HuH-7.5 (cell line): ENCODE measurements around the gene P2RY6.

Source experiments
- DNase-seq: peaks from one replicate; pipeline ENCODE4 v3.0.0; 2011; ENCODE audit warnings: low spot score

Gene P2RY6

DNA sequence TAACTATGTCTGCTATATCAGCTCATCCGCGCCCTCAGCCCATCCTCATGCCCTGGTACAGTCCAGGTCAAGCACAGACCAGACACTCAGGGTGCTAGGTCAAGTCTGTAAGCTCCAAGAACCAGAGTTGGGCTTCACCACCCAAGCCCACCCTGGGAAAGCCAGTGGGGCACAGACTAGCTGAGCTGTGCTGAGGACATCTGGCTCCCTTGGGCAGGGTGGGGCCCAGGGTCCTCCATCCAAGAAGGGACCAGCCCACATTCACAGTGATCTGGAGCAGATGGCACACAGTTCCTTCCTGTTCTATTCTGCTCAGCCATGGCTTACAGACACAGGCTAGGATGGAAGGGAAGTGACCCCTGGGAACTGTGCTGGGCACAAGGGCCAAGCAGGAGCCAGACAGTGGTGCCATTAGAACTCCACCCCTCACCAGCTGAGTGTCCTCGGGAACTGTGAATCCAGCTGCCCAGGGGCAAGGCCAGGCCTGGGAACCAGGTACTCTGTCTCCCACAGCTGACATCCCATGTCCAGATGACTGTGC lies 9.1 kb downstream of the P2RY6 start:
- no peak for DNase-seq

DNA sequence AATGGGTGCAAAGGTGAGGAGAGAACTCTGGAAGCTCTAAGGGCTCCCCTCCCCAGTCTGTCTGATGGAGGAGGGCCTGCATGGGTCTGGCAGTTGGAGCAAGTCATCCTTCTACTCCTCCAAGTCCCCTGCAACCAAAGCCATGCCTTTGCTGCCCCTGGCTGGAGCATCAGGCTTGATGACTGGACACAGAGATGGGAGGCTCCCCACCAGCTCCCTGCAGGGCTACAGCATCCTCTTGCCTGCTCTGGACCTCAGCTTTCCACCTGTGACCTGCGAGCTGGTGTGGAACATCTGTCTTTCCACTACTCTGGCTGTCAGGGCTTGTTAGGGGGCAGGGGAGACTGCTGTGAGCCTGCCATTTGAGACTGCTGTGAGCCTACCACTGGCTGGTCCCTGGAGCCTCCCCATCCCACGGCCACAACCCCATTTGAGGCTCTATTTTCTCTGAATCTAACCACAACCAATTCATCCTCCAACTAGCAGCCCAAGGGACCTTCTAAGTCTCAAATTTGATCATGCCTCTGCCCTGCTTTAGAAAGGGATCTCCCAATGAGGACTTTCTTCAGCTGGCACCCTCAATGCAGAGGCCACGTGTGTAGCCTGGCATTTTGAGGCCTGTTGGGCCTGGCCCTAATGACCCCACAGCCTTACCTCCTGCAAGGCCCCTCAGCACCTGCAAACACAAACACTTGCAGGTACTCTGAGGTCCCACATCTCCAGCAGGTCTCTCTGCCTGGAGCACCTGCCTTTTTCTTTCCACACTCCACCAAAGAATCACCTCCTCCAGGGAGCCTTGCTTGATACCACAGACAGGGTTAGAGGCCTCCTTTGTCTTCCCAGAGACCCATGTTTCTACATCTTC lies 9.9 kb downstream of the P2RY6 start:
- DNase-seq: no peak

DNA sequence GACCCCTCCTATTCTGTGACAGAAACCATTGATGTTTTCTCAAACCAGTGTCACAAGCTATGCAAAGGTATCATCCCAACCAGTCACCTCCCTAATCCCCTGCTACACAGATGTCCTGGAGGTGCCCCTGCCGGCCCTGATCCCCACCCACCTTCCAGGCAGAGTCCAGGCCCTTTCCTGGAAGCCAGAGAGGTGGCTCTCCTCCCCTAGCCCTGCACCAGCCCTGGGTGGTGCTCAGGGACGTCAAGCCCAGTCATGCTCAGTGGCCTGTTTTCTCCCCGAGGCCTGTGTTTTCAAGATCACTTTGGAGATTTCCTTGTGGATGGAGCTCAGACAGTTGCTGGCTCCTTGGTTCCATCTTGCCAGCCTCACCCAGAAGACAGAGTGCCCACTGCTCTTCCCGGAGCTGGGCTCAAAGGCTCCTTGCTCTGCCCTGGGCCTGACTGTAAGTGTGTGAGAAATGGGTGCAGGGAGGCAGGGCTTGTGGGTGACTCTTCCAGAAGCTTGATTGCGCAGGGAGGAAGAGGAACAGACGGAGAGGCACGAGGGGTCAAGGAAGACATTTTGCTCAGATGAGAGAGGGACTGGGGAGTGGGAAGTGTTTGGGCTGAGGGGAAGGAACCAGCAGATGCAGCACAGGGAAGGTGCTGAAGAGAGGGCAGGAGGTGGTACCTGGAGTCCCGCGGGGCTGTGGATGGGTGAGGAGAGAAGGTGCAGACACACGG lies 11.3 kb downstream of the P2RY6 start:
- DNase-seq: no peak

DNA sequence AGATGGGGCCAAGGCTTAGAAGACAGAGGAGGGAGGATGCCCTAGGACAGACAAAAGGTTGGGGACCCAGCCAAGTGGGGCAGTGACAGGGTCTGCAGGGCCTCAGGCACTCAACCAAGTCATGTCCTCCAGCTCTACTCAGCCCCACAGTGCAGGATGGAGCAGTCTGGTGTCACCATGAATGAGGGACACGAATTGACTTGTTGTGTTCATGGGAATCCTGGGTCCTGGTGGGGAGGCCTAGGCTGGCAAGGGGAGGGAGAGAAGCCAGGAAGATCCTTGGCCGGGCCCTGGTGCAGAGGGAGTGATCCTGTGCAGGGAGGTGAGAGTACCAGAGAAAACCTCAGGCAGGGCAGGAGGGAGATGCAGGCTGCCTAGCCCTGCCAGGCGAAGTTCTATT lies 12.0 kb downstream of the P2RY6 start:
- DNase-seq: no peak

DNA sequence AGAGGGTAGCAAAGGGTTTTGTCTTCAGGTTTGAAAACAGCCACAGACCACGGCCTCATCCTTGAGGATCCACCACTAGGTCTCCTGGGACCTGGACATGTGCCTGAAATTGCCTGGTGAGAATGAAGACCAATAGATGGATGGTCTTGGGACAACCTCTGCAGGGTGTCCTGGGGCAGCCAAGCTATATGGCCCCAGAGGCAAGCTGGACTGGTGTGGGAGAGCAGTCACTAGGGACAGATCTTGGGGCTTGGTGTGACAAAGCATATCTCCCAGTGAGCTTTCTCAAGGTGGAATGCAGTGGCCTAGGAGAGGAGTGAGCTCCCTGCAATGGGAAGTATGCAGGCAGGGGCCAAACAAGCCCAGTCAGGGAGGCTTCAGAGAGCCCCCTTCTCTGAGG lies 13.6 kb downstream of the P2RY6 start:
- no peak for DNase-seq

DNA sequence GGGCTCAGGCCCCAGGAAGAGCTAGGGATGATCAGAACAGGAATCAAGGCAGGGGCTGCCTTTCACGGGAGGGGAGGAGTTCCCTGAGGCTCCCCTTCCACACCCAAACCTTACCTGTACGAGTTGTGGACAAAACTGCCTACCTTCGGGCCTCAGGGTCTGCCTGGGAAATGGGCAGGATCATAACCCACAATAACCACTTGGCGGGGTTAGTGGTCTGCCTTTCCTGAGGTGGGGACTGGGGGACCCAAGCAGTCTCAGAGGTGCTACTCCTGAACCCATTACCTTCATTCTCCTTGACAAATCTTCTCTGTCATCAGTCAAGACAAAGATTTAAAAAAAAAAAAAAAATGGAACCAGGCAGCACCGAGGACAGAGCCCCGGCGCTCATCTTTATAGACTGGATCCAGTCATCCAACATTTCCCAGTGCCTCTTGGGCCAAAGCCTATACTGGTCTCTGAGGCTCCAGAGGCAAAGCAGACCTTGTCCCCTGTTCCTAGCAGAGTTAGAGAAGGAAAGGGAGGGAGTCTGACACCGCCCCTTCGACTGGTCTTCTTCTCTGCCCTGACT lies 14.2 kb downstream of the P2RY6 start:
- no peak for DNase-seq

DNA sequence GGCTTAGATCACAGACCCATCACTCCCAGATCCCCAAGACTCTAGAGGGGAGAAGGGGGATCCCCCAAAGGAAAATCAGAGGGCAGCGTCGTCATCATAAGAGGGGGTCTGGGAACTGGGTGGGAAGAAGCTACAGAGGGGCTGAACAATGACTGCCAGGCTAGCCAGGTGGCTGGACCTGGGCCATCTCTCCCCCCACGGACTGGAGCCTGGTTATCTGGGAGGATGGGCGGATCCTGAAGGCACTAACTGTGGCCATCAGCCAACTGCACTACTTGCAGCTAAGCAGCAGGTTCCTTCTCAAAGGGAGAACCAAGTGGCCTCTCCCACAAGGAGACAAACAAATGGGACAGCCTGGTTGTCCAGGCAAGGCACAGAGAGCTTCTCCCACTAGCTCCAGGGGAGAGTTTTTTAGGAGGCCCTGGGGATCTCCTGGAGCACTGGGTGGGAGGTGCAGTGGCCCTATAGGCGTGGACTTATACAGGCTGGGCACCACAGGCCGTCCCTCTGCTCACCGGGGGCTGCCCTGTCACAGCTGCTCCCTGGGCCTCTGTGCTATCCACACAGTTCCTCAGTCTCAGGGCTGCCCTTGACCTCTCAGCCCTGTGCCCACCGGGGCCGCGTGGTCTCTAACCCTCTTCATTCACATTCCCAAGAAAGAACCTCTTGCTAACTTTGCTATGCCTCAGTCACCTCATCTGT lies 15.4 kb downstream of the P2RY6 start:
- DNase-seq: no peak

DNA sequence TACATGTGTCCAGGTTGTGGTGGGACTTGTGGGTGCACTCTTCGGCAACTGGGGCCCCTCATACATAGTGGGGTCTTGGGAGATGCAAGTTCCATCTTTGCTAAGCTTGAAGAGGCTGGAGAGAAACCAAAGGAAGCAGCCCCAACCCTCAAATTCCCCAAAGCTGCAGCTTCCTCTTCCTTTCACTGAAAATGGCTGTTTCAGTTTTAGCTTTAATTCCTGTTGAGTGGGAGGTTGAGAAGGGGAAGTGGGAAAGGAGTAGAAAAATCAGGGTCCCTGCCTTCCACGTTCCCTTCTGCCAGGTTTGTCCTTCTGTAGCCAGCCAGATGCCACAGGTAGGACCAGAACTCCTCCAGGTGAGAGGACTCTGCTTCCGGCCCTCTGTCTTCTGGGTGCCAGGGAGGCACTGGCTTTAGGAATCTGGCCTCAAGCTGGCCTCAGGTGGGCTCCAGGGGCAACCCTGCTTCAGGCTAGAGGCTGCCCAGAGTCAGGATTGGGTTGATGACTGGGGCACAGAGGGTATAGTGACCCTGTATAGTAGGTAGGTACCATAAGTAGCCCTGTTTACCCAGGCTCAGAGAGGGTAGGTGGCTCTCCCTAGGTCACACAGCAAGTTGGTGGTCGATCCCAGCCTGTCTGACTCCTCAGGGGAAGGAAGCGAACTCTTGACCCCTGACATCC lies 16.2 kb downstream of the P2RY6 start:
- DNase-seq: no peak

DNA sequence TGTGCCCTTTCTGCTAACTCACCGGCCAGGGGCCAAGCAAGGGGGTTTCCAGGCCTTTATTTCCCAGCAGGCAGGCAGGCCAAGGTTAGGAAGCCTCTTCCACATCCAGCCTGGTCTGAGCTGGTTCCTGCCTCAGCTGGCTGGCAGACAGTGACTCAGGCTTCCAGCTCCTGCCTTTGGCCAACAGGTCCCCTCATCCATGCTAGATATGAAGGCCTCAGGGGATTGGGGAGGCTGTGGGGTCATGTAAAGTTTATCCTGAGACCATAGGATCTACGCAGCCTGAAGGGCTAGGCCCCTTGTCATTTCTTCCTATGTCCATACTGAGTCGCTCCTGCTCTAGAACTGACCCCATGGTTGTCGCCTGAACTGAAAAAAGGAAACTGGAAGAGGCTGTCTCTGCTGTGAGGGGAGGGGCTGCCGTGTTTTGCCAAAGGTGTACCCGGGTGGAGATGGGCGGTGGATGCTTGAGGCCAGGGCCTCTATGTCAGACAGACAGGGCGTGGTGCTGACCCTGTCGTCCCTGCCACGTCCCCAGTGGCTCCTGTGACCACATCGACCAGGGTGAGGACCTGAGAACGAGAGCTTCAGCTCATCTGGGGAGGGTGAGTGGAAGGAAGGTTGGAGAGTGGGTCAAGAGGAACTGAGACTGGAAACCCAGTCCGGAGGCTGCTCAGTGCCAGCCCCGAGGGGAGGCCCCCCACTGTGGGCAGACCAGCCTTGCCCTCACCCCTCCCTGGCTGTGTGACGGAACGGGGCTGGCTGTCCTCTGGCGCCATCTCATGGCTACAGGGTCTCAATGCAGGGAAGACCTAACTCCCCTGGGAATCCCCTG lies 17.0 kb downstream of the P2RY6 start:
- DNase-seq: peak; percentile 82

DNA sequence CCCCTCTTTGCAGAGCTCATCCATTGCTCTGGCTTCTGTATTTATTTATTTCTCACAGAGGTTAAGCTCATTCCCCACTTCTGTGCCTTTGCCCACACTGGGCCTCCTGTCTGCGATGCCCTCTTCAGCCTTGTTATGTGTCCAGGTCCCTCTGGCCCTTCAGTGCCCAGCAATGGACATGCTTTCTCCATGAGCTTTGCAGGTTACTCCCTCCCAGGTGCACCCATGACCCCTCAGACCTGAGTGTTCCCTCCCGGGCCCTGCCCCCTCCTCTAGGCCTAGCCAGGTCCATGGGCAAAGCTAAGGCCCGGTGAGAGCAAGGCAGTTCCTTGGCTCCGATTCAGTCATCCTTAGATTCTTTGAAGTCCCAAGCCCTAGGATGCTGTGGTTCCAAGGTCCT lies 18.4 kb downstream of the P2RY6 start:
- DNase-seq: no peak

DNA sequence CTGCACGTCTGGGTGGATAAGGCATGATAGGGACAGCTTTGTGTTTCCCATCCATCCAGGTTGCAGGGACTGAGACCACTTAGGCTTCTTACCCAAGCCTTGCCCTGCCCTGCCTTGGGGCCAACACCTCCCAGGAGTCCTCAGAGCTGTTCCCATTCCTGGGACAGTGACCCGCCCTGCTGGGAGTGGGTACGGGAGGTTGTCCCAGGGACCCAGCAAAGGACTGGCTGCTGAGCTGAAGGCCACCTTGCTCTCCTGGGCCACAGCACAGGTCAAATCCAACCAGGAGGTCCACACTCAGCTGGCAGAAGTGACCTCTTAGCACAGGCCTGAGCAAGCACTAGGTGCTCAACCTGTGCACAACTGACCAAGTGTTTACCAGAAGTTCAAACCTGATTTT lies 19.1 kb downstream of the P2RY6 start:
- DNase-seq: no peak

DNA sequence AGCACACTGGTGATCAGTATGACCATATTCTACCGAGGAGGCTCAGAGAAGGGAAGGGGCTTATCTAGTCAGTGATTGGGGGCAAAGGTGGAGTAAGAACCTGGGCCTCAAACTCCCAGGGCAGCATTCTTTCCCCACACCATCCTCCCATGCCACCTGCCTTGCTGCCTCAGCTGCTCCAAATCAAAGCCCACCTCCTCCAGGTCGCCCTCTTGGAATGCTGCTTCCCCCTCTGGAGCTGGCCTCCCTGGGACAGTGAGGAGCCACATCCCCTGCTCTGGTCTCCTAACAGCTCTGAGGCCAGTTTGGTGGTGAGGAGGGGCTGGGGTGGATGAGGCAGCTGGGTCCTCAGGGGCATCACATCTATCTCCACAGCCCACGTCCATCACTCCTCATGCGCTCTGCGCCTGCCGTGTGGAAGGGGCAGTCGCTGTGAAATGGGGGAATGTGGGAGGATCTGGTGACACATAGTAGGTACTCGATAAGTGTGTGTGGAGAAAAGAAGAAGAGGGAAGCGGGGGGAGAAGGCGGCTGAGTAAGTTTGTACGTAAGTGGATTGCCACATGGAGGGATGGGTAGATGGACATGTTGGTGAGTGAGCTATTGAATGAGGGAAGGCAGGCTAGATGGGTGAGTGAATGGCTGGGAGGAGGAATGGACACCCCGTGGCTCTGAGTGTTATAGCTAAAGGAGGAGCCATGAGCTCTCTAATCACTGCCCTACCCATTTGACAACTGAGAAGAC lies 19.8 kb downstream of the P2RY6 start:
- DNase-seq: no peak

DNA sequence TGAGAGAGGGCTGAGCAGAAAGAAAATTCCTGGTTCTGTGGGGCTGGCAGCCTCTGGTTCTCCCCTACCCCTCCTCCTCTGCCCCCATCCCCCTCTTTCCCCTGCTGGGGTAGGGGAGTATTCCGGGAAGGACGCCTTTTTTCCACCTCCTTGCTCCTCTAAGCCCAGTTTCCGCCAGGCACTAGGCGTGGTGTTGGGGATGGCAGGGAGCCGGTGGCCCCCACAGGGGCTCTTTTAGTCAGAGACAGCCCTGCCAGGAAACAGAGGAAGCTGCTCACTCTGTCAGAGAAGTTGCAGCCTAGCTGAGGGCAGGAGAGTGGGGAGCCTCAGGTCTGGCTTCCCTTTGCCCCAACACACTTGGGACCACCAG lies 20.4 kb downstream of the P2RY6 start:
- DNase-seq: no peak

DNA sequence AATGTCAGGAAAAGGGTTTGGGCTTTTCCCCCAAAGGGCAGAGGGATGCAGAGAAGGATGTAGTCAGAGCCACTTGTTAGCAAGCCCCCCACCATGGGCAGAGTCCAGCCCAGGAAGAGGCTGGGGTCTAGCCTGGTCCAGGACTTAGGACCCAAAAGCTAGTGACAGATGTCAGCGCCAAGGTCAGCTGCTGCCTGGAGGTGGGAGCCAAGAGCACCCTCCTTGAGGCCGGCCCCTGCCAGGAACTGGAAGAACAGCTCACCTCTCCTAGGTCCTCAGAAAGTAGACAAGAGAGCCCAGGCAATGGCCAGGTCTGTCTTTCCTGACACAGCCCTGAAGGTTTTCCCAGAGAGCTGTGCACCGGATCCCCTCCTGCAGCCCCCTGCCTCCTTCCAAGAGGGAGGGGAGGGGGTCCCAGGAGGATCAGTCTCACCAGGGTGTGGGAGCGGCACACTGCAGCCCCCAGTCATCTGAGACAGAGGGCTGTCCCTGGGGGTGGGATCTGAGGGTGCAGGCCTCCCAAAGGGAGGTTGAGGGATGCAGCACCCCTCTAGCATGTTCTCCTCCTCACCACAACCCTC lies 21.3 kb downstream of the P2RY6 start:
- no peak for DNase-seq

DNA sequence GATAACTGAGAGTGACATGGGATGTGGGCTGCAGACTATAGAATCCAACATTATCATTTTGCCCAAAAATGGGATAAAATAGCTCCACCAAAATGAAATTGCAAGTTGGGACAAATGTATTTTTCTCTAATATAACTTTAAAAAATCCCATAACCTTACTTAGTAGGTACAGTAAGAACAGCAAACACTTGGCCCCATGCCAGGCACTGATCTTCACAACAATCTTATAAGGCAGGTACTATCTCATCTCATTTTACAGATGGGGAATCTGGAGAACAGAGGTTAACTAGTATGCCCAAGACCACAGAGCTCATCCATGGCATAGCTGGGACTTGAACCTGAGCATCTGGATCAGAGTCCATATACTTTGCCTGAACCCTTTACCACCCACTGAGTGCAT lies 22.5 kb downstream of the P2RY6 start:
- no peak for DNase-seq

DNA sequence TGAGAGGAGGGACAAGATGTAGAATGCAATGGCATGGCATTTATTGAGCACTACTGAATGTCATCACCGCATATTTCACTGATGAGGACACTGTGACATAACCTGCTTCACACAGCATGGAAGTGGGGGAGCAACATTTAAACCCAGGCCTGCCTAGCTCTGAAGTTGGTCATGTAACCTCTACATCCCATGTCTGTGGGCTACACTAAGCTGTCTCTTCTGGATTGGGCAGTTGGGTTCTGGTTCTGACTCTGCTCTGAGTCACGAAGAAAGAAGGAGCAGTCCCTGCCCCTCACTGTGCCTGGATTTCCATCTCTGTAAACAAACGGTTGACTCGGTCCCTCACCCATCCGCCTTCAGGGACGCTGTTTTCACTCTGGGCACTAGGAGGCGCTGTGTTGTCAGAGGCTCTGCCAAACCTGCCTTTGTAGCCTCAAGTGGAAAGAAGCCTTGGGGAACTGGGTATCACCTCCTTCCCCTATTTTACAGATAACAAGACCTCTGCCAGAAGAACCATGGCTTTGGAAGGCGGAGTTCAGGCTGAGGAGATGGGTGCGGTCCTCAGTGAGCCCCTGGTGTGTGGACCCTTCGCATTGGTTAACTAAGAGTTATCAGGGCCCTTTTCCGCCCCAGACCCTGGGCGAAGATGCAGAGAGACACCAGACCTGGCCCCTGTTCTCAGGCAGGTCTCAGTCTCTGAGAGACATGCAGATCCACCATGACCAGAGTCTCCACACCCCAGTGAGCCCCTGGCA lies 23.3 kb downstream of the P2RY6 start:
- peak; percentile 69 for DNase-seq

DNA sequence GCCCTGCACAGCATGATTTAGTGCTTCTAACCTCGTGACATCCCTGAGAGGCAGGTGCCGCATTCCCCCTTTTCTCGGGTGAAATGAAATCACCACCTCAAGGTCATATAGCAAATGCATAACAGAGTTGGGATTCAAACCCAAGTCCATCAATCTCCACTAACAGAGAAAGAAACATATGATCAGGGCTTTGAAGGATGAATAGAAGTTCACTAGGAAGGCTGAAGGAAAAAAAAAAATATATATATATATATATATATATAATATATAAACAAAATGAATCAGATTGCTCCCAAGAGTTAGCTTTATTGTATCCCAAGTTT lies 23.8 kb downstream of the P2RY6 start:
- no peak for DNase-seq

DNA sequence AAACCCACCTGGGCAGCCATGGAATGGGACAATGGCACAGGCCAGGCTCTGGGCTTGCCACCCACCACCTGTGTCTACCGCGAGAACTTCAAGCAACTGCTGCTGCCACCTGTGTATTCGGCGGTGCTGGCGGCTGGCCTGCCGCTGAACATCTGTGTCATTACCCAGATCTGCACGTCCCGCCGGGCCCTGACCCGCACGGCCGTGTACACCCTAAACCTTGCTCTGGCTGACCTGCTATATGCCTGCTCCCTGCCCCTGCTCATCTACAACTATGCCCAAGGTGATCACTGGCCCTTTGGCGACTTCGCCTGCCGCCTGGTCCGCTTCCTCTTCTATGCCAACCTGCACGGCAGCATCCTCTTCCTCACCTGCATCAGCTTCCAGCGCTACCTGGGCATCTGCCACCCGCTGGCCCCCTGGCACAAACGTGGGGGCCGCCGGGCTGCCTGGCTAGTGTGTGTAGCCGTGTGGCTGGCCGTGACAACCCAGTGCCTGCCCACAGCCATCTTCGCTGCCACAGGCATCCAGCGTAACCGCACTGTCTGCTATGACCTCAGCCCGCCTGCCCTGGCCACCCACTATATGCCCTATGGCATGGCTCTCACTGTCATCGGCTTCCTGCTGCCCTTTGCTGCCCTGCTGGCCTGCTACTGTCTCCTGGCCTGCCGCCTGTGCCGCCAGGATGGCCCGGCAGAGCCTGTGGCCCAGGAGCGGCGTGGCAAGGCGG lies 24.5 kb downstream of the P2RY6 start:
- no peak for DNase-seq

DNA sequence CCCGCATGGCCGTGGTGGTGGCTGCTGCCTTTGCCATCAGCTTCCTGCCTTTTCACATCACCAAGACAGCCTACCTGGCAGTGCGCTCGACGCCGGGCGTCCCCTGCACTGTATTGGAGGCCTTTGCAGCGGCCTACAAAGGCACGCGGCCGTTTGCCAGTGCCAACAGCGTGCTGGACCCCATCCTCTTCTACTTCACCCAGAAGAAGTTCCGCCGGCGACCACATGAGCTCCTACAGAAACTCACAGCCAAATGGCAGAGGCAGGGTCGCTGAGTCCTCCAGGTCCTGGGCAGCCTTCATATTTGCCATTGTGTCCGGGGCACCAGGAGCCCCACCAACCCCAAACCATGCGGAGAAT lies 25.1 kb downstream of the P2RY6 start:
- DNase-seq: no peak
